OCI-LY1 (cell line): ENCODE data around the gene GABRD.

ENCODE experiments used
- H2AFZ ChIP-seq: fragments of 200-600 bp; sonication (generic), shearing (Covaris generic); 2 replicates; pipeline ENCODE4 v1.6.0; 2014; ENCODE audit warnings: antibody characterized with exemption, mild to moderate bottlenecking, low read length
- H3F3A ChIP-seq: fragments of 200-600 bp; sonication (generic), shearing (Covaris generic); 2 replicates; pipeline ENCODE4 v1.6.0; 2014; ENCODE audit warnings: mild to moderate bottlenecking, antibody characterized with exemption, low read length, moderate library complexity; ENCODE audit not compliant: insufficient read depth
- H3K27ac ChIP-seq: fragments of 200-600 bp; sonication (generic); 2 replicates; pipeline ENCODE4 v1.5.1; 2014; ENCODE audit warnings: low read length, mixed run types, mild to moderate bottlenecking, low read depth; ENCODE audit not compliant: poor library complexity, severe bottlenecking
- H3K27me3 ChIP-seq: fragments of 200-600 bp; sonication (generic); 2 replicates; pipeline ENCODE4 v1.6.0; 2014; ENCODE audit warnings: antibody characterized with exemption, mild to moderate bottlenecking, low read length, moderate library complexity; ENCODE audit not compliant: insufficient read depth
- H3K36me3 ChIP-seq: fragments of 200-600 bp; sonication (generic); 2 replicates; pipeline ENCODE4 v1.6.1; 2014; ENCODE audit warnings: mild to moderate bottlenecking, antibody characterized with exemption, low read length, moderate library complexity, mixed read lengths; ENCODE audit not compliant: insufficient read depth
- H3K4me1 ChIP-seq: fragments of 200-600 bp; sonication (generic); 2 replicates; pipeline ENCODE4 v1.5.1; 2014; ENCODE audit warnings: mild to moderate bottlenecking, low read length, moderate library complexity; ENCODE audit not compliant: insufficient read depth, severe bottlenecking
- H3K4me2 ChIP-seq: fragments of 200-600 bp; sonication (generic), shearing (Covaris generic); 2 replicates; pipeline ENCODE4 v1.6.1; 2014; ENCODE audit warnings: low read length
- H3K4me3 ChIP-seq: fragments of 200-600 bp; sonication (generic); 2 replicates; pipeline ENCODE4 v1.5.1; 2014; ENCODE audit warnings: low read length, low read depth, mild to moderate bottlenecking, mixed read lengths; ENCODE audit not compliant: poor library complexity, severe bottlenecking
- H3K79me2 ChIP-seq: fragments of 200-600 bp; shearing (Covaris generic); 2 replicates; pipeline ENCODE4 v1.6.1; 2016; ENCODE audit warnings: mixed run types, low read length, mixed read lengths; ENCODE audit not compliant: insufficient read depth
- H3K9ac ChIP-seq: fragments of 200-600 bp; sonication (generic), shearing (Covaris generic); 2 replicates; pipeline ENCODE4 v1.6.1; 2014; ENCODE audit warnings: mild to moderate bottlenecking, low read length, mixed read lengths
- H3K9me2 ChIP-seq: fragments of 200-600 bp; sonication (generic), shearing (Covaris generic); 2 replicates; pipeline ENCODE4 v1.6.1; 2014; ENCODE audit warnings: low read depth, mild to moderate bottlenecking, low read length, mixed read lengths
- H3K9me3 ChIP-seq: fragments of 200-600 bp; shearing (Covaris generic); 2 replicates; pipeline ENCODE4 v1.6.1; 2014; ENCODE audit warnings: low read length, mixed read lengths
- H4K20me1 ChIP-seq: fragments of 200-600 bp; sonication (generic), shearing (Covaris generic); 2 replicates; pipeline ENCODE4 v1.6.0; 2016; ENCODE audit warnings: mild to moderate bottlenecking, low read length; ENCODE audit not compliant: insufficient read depth
- EZH2 ChIP-seq: fragments of 200-600 bp; sonication (generic), shearing (Covaris generic); IDR thresholded peaks from 2 replicates; pipeline ENCODE4 v1.8.0; 2017; ENCODE audit warnings: borderline replicate concordance, mixed run types, mild to moderate bottlenecking, antibody characterized with exemption, low read length, moderate library complexity, mixed read lengths
- TF ChIP-seq, protein P1 (sequence below): fragments of 200-600 bp; sonication (generic), shearing (Covaris generic); IDR thresholded peaks from 2 replicates; pipeline ENCODE4 v1.5.1; 2017; ENCODE audit warnings: mild to moderate bottlenecking, antibody characterized with exemption, low read length, moderate library complexity, mixed read lengths

GABRD gene, protein sequence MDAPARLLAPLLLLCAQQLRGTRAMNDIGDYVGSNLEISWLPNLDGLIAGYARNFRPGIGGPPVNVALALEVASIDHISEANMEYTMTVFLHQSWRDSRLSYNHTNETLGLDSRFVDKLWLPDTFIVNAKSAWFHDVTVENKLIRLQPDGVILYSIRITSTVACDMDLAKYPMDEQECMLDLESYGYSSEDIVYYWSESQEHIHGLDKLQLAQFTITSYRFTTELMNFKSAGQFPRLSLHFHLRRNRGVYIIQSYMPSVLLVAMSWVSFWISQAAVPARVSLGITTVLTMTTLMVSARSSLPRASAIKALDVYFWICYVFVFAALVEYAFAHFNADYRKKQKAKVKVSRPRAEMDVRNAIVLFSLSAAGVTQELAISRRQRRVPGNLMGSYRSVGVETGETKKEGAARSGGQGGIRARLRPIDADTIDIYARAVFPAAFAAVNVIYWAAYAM

DNA sequence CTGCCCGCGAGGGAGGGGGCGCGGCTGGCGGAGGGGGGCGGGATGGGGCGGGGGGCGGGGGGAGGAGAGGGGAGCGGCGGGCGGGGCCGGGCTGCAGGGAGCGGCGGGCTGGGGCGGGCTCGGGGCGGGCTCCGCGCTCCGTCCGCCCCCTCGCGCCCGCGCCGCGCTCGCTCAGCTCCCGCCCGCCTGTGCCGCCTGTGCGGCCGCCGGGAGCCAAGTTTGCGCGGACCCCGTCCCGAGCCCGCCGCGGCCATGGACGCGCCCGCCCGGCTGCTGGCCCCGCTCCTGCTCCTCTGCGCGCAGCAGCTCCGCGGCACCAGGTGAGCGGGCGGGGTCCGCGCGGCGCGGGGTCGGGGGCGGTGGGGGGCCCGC is at the start of gene GABRD:
Gene GABRD (plus strand): TSS at position 174 of the 372 bp plus-strand sequence. CDS start 79 bp downstream, at position 253.
- no peak within 1 kb of the TSS for H2AFZ ChIP-seq
- H3K4me1 ChIP-seq, result no peaks in the 10 kb centered on the region
- H3K27ac ChIP-seq, result no peak within 1 kb of the TSS
- TF ChIP-seq, protein P1, sequence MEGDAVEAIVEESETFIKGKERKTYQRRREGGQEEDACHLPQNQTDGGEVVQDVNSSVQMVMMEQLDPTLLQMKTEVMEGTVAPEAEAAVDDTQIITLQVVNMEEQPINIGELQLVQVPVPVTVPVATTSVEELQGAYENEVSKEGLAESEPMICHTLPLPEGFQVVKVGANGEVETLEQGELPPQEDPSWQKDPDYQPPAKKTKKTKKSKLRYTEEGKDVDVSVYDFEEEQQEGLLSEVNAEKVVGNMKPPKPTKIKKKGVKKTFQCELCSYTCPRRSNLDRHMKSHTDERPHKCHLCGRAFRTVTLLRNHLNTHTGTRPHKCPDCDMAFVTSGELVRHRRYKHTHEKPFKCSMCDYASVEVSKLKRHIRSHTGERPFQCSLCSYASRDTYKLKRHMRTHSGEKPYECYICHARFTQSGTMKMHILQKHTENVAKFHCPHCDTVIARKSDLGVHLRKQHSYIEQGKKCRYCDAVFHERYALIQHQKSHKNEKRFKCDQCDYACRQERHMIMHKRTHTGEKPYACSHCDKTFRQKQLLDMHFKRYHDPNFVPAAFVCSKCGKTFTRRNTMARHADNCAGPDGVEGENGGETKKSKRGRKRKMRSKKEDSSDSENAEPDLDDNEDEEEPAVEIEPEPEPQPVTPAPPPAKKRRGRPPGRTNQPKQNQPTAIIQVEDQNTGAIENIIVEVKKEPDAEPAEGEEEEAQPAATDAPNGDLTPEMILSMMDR, result no peak
- H3F3A ChIP-seq, result no peaks in the 10 kb centered on the region
- H4K20me1 ChIP-seq, result no peaks in the 10 kb centered on the region
- H3K4me3 ChIP-seq, result no peak within 1 kb of the TSS
- no peaks in the 10 kb centered on the region for H3K9me2 ChIP-seq
- H3K27me3 ChIP-seq, result no peaks in the 10 kb centered on the region; the same call in 1 of the 2 replicates
- no peaks in the 10 kb centered on the region for H3K9me3 ChIP-seq
- no peaks in the 10 kb centered on the region for H3K36me3 ChIP-seq
- H3K4me2 ChIP-seq, result no peak within 1 kb of the TSS
- no peak within 1 kb of the TSS for H3K9ac ChIP-seq
- no peaks in the 10 kb centered on the region for H3K79me2 ChIP-seq

DNA sequence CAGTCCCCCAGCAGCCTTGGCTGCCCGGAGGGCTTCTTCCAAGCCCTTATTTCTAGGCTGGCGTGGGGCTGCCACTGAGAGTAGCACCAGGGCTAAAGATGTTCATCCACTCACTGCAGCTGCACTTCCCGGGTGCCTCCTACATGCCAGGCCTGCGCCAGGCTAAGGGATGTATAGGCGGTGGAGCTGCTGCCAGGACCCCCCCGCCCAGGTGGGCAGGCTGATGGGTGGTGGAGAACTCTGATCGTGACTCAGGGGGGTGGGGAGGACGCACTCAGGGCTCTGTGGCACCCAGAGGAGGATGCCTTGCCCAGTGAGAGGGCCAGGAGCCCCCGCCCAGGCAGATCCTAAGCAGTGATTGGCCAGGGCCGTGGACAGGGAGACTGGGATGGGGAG is 49.6 kb upstream of the GABRD start:
- no peak overlapping the region for H3K9ac ChIP-seq
- H3K36me3 ChIP-seq, result no peaks in the 10 kb centered on the region
- no peaks in the 10 kb centered on the region for H3F3A ChIP-seq
- H3K9me2 ChIP-seq, result no peaks in the 10 kb centered on the region
- no peaks in the 10 kb centered on the region for H3K27me3 ChIP-seq
- no peaks in the 10 kb centered on the region for H3K4me1 ChIP-seq
- no peaks in the 10 kb centered on the region for H3K9me3 ChIP-seq
- H3K79me2 ChIP-seq, result no peaks in the 10 kb centered on the region
- no peak overlapping the region for H3K27ac ChIP-seq
- H2AFZ ChIP-seq, result no peak overlapping the region
- no peak overlapping the region for H3K4me3 ChIP-seq
- no peak overlapping the region for H3K4me2 ChIP-seq
- no peaks in the 10 kb centered on the region for H4K20me1 ChIP-seq
- TF ChIP-seq, protein P1, result no peak
- no peak for TF ChIP-seq EZH2

DNA sequence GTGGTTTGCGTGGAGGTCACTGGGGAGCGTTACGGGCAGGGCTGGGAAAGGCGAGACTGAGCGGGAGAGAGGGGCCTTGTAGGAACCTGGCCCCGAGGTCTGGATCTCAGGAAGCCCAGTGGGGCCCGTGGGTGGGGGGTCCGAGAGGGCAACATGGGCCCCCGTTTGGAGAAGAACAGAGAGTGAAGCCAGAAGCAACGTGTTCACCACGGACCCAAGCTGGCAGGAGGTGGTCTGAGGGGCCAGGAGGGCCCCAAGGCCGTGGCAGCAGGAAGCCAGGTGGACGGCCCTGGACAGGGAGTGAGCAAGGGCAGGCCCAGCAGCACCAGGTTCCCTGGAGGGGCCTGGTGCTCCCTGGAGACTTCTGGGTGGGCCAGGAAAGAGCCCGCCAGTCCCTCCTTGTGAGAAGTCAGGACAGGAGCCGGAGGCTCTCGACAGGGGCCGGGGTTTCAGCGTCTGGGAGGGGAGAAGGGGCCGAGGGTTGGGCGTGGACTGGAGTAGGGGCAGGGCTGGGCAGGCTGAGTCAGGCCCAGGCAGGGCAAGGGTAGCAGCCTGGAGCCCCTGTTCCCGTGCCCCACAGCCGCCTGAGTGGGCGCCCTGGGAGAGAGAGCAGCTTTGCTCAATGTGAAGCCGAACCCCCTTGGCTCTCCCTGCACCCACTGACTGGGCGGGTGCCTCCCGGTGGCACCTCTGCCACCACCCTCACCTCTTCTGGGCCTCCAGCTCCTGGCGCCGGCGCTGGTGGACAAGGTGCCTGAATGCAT is 49.0 kb upstream of the GABRD start:
- Histone ChIP-seq H3K4me1 (no peaks in the 10 kb centered on the region), H3K4me3 (no peak overlapping the region), H3K27ac (no peak overlapping the region)

More for the DNA sequence above, 49.0 kb upstream of the GABRD start:
- Histone ChIP-seq H4K20me1 (no peaks in the 10 kb centered on the region), H3K9me2 (no peaks in the 10 kb centered on the region), H3K27me3 (no peaks in the 10 kb centered on the region), H3K4me2 (no peak overlapping the region), H3F3A (no peaks in the 10 kb centered on the region), H3K79me2 (no peaks in the 10 kb centered on the region), H3K36me3 (no peaks in the 10 kb centered on the region), H2AFZ (no peak overlapping the region), H3K9ac (no peak overlapping the region), H3K9me3 (no peaks in the 10 kb centered on the region)
- TF ChIP-seq EZH2, result no peak
- TF ChIP-seq, protein P1, result no peak
